Measurements from ENCODE around the gene HAO1.

The HAO1 gene

GRCh38 chr20:7916648-7917047 is 23.6 kb downstream of the HAO1 start:
- Histone ChIP-seq H4K20me1 (ENCODE audit: insufficient read depth, low read length) (no peaks in the 10 kb centered on the region), H3K4me1 (ENCODE audit: low read length) (no peaks in the 10 kb centered on the region), H3F3A (ENCODE audit: insufficient read depth, low read length) (no peaks in the 10 kb centered on the region), H3K9me3 (replicated peaks; ENCODE audit: insufficient read depth, low read length) (no peaks in the 10 kb centered on the region), H3K9me2 (replicated peaks; ENCODE audit: insufficient read depth, low read length) (no peaks in the 10 kb centered on the region), H3K9ac (ENCODE audit: low read length) (no peak overlapping the region), H3K4me2 (ENCODE audit: low read depth, low read length) (no peak overlapping the region), H3K27me3 (replicated peaks; ENCODE audit: insufficient read depth, low read length) (no peaks in the 10 kb centered on the region), H2AFZ (ENCODE audit: low read length) (no peak overlapping the region), H3K27ac (ENCODE audit: low read length) (no peak overlapping the region), H3K79me2 (ENCODE audit: low read length) (no peaks in the 10 kb centered on the region), H3K4me3 (ENCODE audit: low read length) (no peak overlapping the region), H3K36me3 (replicated peaks; ENCODE audit: insufficient read depth, low read length) (no peaks in the 10 kb centered on the region)
- DNase-seq, result no peak
- TF ChIP-seq EZH2phosphoT487 (IDR thresholded peaks at IDR 0.05; ENCODE audit: low read length) (no peak), EZH2 (optimal IDR thresholded peaks at IDR 0.05; ENCODE audit: low read depth, low read length) (no peak), CTCF (IDR thresholded peaks at IDR 0.05; ENCODE audit: low read length) (no peak)

GRCh38 chr20:7912551-7912950 is 27.7 kb downstream of the HAO1 start:
- no peaks in the 10 kb centered on the region for H3F3A ChIP-seq (ENCODE audit: insufficient read depth, low read length)
- no peak overlapping the region for H3K4me3 ChIP-seq (ENCODE audit: low read length)
- no peak overlapping the region for H3K4me2 ChIP-seq (ENCODE audit: low read depth, low read length)
- H3K27me3 ChIP-seq (replicated peaks; ENCODE audit: insufficient read depth, low read length), result no peaks in the 10 kb centered on the region
- no peak for DNase-seq
- H3K9me2 ChIP-seq (replicated peaks; ENCODE audit: insufficient read depth, low read length), result no peaks in the 10 kb centered on the region
- no peak overlapping the region for H2AFZ ChIP-seq (ENCODE audit: low read length)
- H4K20me1 ChIP-seq (ENCODE audit: insufficient read depth, low read length), result no peaks in the 10 kb centered on the region
- no peaks in the 10 kb centered on the region for H3K4me1 ChIP-seq (ENCODE audit: low read length)
- no peak overlapping the region for H3K27ac ChIP-seq (ENCODE audit: low read length)
- H3K9me3 ChIP-seq (replicated peaks; ENCODE audit: insufficient read depth, low read length), result no peaks in the 10 kb centered on the region
- no peaks in the 10 kb centered on the region for H3K79me2 ChIP-seq (ENCODE audit: low read length)
- no peaks in the 10 kb centered on the region for H3K36me3 ChIP-seq (replicated peaks; ENCODE audit: insufficient read depth, low read length)
- no peak overlapping the region for H3K9ac ChIP-seq (ENCODE audit: low read length)
- no peak for TF ChIP-seq EZH2phosphoT487 (IDR thresholded peaks at IDR 0.05; ENCODE audit: low read length)
- TF ChIP-seq EZH2 (optimal IDR thresholded peaks at IDR 0.05; ENCODE audit: low read depth, low read length), result no peak
- no peak for TF ChIP-seq CTCF (IDR thresholded peaks at IDR 0.05; ENCODE audit: low read length)

- Histone ChIP-seq H3K4me3 (ENCODE audit: low read length) (no peak overlapping the region), H3K36me3 (replicated peaks; ENCODE audit: insufficient read depth, low read length) (no peaks in the 10 kb centered on the region), H3K4me2 (ENCODE audit: low read depth, low read length) (no peak overlapping the region), H3K4me1 (ENCODE audit: low read length) (no peaks in the 10 kb centered on the region), H2AFZ (ENCODE audit: low read length) (no peak overlapping the region), H3K9me3 (replicated peaks; ENCODE audit: insufficient read depth, low read length) (no peaks in the 10 kb centered on the region), H3K27me3 (replicated peaks; ENCODE audit: insufficient read depth, low read length) (no peaks in the 10 kb centered on the region), H3K9me2 (replicated peaks; ENCODE audit: insufficient read depth, low read length) (no peaks in the 10 kb centered on the region), H3K27ac (ENCODE audit: low read length) (no peak overlapping the region), H3K9ac (ENCODE audit: low read length) (no peak overlapping the region), H4K20me1 (ENCODE audit: insufficient read depth, low read length) (no peaks in the 10 kb centered on the region), H3K79me2 (ENCODE audit: low read length) (no peaks in the 10 kb centered on the region), H3F3A (ENCODE audit: insufficient read depth, low read length) (no peaks in the 10 kb centered on the region)
- DNase-seq, result no peak
- no peak for TF ChIP-seq EZH2phosphoT487 (IDR thresholded peaks at IDR 0.05; ENCODE audit: low read length)
- TF ChIP-seq CTCF (IDR thresholded peaks at IDR 0.05; ENCODE audit: low read length), result no peak
- no peak for TF ChIP-seq EZH2 (optimal IDR thresholded peaks at IDR 0.05; ENCODE audit: low read depth, low read length)
Measured at GRCh38 chr20:7911586-7912330, 28.5 kb downstream of the HAO1 start.

Measured in MM.1S (cell line).